GM18858 (cell line): ENCODE data around the gene ADAMTS14.

Experiments used
- ATAC-seq: cut with Tn5 transposase; IDR thresholded peaks from one replicate; pipeline ENCODE4 v1.9.1; 2021; ENCODE audit not compliant: unreplicated experiment

The ADAMTS14 gene

DNA sequence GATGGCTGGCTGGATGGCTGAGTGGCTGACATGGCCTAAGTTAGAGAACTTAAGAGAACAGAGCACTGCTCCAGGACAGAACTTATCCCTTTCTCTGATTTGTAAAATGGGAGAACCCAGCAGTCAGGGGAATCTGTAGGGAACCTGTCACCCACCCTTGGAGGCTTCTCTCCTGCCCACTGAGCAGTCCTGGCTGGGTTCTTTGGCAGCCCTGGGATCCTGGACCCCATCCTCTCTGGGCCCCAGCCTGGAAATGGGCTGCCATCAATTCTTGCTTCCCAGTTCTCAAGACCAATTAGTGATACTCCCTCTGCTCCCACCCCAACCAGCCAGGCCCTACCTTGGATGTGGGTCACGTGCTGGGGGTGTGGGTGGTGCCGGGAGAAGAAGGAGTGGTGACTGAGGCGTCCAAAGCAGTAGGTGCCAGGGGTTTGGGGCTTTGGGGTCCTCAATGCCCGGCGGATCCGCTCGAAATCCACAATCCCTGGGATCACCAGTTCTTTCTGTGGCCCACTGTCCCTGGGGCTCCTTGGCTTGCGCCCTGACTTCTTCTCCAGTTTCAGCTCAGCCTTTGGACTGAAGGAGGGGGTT is 109.2 kb downstream of the ADAMTS14 start:
- no peak for ATAC-seq

GRCh38 chr10:70782086-70782745 is 109.9 kb downstream of the ADAMTS14 start:
- no peak for ATAC-seq

DNA sequence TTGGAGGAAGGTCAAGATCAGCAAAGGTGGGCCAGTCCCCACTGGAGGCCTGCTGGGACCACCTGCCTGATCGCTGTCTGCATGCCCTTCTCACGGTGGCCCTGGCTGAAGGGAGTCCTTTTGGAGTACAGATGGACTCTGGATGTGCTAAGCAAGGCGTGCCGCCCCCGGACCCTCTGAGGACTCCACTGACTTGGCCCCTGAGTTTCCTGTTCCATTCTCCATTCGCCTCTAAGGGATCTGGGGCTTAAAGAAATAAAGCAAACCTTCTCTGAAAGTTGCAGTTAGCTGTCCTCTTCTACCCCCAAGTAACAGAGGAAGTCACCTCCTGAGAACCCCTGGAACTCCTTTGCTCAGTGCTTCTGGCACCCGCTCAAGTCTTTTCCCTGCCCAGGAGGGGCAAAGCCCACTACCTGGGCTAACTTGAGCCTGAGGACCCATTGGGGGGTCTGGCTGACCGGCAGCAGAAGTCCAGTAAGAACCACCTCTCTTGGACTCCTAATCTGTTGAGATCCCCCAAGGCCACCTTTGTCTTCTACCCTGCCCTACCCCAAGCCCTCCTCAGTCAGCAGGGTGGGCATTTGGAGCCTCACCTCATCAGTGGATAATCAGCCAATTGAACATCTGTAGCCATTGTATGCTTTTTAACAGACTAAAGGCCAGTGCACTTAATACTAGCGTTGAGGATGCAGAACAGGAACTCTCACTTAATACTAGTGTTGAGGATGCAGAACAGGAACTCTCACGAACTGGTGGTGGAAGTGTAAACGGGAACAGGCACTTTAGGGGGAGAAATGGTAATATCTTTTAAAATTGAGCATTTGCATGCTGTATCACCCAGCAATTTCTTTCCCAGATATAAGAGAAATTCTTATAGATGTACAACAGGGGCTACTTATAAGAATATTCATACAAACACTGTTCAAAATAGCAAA is 110.7 kb downstream of the ADAMTS14 start:
- ATAC-seq, result no peak

- ATAC-seq, result no peak
Measured at GRCh38 chr10:70784016-70784415, 111.7 kb downstream of the ADAMTS14 start.

- no peak for ATAC-seq
Measured at GRCh38 chr10:70784471-70784870, 112.2 kb downstream of the ADAMTS14 start.

DNA sequence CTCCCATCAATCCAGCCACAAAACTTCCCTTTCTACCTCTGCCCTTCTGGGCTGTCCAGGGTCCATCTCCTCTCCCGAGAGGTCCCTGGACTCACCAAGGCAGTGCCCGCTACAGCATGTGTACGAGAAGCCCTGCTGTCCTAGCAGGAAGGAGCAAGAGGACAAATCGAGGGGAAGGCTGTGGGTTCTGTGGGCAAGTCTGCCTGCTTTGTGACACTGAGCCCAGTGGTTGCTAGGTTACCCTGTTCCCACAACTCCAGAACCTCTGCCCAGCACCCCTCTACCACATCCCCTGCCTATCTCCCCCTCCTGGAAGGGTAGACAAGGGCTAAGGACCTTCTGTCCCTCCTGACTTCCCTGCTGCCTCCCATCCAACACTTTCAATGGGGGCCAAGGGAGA is 112.9 kb downstream of the ADAMTS14 start, which contains the start of gene TBATA:
TBATA (minus strand) TSS at position 188 of the 400 bp plus-strand sequence. CDS start 1,998 bp downstream, outside the sequence.
- ATAC-seq, result no peak

DNA sequence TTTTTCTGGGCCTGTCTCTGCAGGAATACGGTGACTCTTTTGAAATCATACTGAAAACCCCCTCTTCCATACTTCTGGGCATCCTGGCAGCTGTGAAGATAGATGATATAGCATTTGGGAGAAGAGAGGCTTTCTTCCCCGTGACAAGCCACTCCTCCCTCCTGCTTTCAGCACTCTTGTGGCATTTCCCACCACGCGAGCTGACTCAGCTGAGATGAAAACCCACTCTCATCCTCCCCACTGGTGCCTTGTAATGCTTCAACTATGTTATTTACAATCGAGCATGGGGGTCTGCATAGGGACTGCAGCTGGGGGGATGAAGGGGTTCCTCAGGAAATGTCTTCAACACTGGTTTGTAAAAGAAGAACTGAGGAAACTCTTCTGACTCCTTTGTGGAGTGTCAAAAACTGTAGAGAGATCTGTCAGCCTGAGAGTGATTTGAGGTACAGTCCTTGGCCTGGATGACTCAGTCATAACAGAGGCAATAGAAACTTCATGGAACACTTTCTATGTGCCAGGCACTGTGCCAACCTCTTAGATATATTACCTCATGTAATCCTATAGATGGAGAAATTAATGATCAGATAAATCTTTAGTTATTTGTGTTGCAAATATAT is 114.6 kb downstream of the ADAMTS14 start:
- ATAC-seq, result no peak

GRCh38 chr10:70791386-70792039 is 119.2 kb downstream of the ADAMTS14 start:
- ATAC-seq, result no peak

DNA sequence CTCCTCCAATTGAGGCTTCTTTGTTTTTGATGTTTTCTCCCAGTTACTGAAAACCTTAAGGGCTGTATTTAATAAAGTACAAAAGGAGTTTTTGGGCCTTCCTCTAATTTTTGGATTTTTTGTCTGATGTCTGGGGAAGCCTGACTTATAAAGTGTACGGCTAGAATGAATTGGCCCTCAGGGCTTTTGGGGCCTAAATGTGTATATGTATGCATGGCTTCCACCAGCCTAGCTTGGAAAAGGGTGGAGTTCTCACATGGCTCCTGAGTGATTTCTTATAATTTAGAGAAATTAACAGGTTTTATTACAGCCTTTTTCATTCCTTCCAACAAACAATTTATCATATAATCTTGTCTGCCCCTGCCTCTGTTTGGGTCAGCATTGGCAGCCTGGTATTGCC is 123.3 kb downstream of the ADAMTS14 start:
- ATAC-seq, result no peak

DNA sequence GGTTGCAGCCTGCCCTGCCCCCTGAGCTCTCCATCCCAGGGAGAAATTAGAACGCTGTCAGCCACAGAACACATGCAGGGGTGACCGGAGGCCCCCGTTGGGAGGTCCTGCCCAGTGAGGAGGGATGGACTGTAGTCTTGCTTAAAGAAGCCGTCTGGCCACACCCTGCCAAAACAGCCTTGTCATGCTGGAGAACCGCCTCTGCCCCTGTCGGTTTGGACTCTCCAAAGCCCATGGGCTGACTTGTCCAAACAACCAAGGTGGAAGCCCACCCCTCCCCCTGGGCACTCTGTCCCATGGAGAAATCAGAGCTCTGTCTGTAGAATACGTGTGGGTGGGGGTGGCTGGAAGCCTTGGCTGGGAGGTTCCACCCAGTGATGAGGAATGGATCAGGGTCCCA is 125.5 kb downstream of the ADAMTS14 start:
- ATAC-seq, result no peak

DNA sequence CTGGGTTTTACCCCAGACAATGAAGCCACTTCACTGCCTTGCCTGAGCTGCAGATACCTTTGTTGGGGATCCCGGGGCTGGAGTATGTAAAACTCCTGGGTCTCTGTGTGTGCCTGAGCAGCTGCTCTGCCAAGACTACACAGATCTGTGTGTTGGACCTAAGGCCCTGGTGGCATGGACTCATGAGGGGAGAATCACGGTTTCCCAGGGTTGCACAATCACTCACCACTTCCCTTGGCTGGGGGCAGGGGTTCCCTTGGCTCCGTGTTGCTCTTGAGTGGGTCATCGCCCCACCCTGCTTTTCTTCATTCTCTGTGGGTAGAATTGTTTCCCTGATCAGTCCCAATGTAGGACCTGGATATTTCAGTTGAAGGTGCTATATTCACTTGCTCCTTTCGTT is 126.8 kb downstream of the ADAMTS14 start:
- ATAC-seq, result no peak

DNA sequence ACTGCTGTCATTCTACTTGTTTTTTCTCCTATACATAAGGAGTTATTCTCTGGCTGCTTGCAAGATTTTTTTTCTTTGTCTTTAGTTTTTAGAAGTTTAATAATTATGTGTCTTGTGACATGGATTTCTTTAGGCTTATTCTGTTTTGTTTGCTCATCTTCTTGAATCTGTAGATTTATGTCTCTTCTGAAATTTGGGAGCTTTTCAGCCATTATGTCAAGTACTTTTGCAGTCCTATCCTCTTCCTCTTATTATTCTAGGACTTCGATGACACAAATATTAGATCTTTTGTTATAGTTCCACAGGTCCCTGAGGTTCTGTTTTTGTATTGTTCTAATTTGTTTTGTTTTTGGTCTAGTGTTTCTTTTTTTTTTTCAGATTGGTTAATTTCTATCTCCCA is 129.5 kb downstream of the ADAMTS14 start:
- no peak for ATAC-seq

GRCh38 chr10:70803775-70804420 is 131.6 kb downstream of the ADAMTS14 start:
- ATAC-seq, result no peak

DNA sequence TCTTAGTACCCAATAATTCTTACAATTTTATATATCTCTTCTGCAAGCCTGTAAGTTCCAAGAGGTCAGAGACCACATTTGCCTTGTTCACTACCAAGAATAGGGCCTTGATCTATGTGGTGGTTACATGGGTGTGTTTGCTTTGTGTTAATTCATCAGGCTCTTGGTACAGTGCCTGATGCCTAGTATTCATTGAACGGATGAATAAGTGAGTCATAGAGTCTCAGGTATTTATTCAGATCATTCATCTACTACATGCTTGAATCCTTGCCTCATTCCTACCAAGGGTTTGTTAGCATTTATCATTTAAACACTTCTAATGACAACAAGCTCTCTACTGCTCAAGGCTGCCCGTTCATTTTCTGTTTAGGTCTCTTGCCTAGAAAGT is 132.1 kb downstream of the ADAMTS14 start:
- no peak for ATAC-seq

GRCh38 chr10:70805619-70806215 is 133.4 kb downstream of the ADAMTS14 start:
- no peak for ATAC-seq

GRCh38 chr10:70806841-70807240 is 134.5 kb downstream of the ADAMTS14 start:
- ATAC-seq, result no peak

DNA sequence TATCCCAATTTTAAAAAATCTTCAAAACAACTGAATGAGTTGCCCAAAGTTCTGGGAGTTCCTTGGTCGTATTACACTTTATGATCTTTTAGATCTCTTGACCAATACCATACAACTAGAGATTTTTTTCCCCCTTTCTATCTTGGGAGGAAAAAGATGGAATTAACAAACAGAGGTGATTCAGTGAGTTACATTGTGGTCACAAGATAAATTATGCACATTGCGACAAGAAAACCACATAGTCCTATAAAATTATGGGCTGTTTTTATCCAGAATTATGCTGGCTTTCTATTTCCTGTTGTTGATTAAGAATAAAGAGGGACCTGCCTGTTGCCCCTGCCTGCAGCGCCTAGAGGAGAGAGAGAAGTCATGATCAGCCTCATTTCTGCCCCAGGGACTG is 135.2 kb downstream of the ADAMTS14 start:
- no peak for ATAC-seq

- no peak for ATAC-seq
Measured at GRCh38 chr10:70809011-70809611, 136.8 kb downstream of the ADAMTS14 start.

- ATAC-seq, result no peak
Measured at GRCh38 chr10:70809726-70810125, 137.4 kb downstream of the ADAMTS14 start.

DNA sequence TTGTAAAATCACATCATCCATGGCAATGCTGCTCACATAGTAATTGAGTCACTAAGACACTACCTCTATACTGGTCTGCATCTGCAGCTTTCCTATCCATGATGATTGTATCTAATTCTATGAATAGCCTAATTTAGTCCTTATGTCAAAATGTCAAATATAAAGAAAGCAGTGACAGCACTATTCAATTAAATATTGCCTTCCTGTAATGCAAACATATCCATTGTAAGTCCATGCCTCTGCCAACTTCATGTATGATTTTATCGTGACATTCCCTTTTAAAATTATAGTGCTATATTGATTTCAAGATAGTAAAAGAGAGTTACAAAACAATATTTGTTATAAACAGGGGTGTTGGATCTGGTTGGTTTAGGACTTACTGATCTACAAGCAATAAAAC is 138.7 kb downstream of the ADAMTS14 start:
- ATAC-seq, result no peak
